Central memory CD4-positive, alpha-beta T cell (primary cell): ENCODE data around the gene KISS1.
A peak's percentile ranks its signal among the peaks of the same experiment; 100 is the strongest.

Source experiments
- DNase-seq: peaks from one replicate; pipeline ENCODE4 v3.0.0; 2022

Gene KISS1

GRCh38 chr1:204153667-204154066 lies 42.6 kb downstream of the KISS1 start:
- no peak for DNase-seq

DNA sequence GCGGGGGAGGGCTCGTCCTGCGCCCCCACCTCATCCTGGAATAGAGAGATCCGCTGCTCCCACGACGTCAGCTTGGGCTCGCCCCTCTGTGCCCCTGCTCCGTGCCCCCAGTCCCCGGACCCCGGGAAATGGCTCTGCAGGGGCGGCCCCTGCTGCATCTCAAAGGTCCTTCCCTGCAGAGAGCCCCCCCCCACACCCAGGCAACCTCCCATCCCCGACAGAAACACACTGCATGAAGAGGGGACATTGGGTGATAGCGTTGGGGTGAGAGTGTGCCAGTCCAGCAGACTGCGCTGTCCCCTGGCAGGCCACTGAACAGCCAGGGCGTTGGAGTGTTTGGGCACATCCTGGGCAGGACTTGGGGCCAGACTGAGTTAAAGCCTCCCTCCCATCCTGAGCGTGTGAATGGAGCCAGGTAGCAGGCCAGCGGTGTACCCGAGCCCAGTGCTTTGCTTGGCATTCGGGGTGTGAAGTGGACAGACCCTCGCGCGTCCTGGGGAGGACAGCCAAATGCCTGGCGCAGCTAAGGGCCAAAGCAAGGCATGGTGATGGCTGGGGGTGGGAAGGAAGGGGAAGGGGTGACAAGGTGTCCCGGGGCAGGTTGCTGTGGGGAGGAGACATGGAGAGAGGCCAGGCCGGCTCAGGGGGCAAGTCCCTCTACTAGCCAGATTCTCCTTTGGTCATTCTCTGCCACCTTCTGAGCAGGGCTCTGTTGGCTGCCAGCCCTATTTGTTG lies 43.8 kb downstream of the KISS1 start:
- DNase-seq, result no peak

DNA sequence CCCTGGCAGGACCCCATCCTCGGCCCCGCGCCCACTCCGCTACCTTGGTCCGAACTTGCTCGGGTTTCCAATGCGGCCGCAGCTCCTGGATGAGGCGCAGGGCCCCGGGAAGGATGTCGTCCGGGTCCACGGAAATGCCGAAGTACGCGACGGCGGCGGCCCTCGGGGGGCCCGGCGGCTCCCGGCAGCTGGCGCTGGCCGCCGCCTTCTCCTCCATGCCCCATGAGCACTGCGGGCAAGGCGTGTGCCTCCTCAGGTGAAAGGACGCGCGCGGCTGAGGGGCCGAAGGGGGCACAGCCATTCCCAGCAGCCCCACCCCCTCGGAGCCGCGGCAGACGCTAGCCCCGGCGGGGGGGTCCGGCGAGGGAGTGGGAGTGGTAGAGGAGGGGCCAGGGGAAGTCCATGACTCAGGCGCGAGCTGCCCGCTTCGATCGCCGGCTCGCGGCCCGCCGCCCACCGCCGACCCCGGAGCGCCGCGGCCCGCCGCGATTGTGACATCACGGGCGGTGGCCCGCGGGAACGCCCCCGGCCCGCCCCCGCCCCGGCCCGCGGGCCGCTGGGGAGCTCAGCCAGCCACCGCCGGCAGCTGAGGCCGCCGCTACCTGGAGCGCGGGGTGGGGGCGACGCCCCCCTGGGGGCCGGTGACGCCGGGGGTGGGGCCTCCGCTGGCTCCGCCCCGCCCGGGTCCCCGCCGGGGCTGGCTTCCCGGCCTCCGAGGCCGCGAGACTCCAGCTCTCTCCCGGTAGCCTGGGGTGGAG lies 44.6 kb downstream of the KISS1 start, which contains the start of gene ETNK2:
ETNK2 (minus strand) TSS at position 493 of the 758 bp plus-strand sequence; CDS start at position 301, 192 bp downstream.
- DNase-seq, result peak; percentile 56

DNA sequence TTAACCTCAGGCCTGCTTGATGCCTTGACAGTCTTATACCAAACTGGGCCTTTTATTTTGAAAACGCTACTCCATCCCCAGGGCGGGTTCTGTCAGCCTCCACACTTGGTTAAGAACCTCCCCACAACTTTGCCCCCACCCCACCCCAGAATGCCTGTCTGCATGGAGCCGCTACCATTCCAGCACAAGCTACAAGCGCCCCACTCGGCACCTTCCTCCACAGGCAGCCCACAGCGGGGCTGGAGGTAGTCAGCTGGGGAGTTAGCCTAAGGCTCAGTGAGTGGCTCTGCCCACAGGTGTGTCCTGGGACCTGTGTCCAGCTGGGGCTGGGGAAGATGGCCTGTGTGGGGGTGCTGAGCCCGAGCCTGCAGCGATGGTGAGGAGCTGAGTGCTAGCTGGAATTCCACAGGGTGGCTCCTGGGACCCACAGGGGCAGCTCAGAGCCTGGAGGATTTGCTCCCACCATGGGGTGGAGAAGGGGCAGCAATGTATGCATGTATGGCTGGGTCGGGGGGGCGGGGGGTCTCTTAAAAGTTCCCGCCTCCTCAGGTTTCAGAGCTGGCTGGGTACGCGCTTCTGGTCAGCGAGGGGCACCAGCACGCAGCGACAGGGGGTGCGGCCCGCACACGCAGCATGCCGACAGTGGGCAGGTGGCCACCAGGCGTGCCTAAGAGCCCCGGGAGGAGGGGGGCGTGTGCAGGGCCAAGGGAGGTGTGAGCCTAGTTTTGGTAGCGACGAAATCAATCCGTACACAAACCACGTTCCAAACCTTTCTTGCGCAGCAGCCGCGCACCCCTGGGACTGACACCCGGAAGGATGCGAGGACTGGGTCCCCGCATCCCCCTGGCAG lies 45.4 kb downstream of the KISS1 start:
- no peak for DNase-seq

- DNase-seq, result no peak
These were observed 46.4 kb downstream of the KISS1 start for GRCh38 chr1:204149635-204150565.

GRCh38 chr1:204149107-204149506 lies 47.2 kb downstream of the KISS1 start:
- DNase-seq, result no peak

- DNase-seq, result no peak
These were observed 48.6 kb downstream of the KISS1 start for GRCh38 chr1:204147406-204148383.

DNA sequence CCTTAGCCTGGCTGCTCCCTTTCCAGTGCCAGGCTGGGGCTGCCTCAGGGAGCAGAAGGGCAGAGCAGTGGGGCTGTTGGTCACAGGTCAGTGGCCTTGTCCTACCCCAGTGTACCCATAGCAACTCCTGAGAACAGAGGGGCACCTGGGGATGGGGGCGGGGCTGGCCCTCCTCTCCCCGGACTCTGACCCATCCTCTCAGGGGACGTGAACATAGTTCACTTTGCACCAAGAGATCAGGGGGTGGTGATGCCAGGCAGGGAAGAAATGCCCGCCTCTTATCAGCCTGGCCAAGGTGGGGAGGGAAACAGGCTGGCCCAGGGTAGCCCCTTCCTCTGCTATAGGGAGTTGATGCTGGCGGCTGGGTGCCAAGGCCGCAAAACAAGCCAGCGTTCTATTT lies 49.3 kb downstream of the KISS1 start:
- no peak for DNase-seq

DNA sequence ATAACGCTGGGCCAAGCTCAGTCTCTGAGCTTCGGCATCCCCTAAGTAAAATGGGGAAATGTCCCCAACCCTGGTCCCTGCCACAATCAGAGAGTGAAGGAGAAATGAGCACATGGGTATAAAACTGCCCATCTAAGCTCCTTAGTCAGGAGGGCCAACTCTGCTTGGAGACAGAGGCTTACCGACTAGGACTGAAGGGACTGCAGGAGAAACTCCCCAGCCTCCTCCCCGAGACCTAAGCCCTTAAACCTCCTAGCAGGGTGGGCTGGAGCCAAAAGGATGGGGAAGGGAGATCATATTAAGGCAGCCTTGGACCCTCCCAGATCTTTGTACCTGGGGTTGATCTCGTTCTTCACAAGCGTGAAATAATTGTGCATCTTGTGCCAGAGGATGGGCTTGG lies 50.0 kb downstream of the KISS1 start:
- DNase-seq, result no peak

- DNase-seq, result no peak
These were observed 51.2 kb downstream of the KISS1 start for GRCh38 chr1:204145033-204145504.

DNA sequence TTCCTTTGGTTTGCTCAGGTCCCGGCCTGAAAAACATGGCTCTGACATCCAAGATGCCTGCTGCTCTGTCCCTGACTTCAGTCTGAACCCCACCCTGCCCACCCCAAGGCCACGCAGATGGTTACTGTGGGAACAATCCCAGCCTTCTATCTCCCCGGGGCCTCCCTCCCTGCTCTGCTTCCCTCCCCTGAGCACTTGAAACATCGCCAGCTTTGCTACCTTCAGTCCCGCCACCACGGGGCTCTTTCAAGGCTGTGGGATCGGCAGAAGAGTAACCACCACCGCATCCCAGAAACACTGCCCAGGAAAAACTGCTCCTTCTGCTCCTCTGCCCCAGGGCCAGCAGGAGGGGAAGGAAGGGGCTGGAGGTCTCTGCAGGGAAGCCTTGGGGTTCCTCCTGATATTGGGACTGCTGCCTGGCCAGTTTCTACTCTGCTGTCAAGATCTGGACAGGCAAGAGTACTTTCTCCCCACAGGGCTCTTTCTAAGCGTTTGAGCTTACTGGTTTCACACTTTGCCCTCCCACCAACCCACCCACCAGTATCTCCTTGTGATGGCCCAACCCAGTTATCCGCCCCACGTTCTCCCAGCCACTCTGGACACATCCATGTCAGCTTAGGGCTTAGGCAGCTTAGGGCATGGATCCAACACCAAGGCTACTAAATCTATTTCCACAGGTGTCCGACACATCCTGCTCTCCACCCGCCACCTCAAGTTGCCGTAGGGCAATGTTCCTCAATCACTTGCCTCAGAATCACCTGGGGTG lies 52.8 kb downstream of the KISS1 start:
- no peak for DNase-seq

DNA sequence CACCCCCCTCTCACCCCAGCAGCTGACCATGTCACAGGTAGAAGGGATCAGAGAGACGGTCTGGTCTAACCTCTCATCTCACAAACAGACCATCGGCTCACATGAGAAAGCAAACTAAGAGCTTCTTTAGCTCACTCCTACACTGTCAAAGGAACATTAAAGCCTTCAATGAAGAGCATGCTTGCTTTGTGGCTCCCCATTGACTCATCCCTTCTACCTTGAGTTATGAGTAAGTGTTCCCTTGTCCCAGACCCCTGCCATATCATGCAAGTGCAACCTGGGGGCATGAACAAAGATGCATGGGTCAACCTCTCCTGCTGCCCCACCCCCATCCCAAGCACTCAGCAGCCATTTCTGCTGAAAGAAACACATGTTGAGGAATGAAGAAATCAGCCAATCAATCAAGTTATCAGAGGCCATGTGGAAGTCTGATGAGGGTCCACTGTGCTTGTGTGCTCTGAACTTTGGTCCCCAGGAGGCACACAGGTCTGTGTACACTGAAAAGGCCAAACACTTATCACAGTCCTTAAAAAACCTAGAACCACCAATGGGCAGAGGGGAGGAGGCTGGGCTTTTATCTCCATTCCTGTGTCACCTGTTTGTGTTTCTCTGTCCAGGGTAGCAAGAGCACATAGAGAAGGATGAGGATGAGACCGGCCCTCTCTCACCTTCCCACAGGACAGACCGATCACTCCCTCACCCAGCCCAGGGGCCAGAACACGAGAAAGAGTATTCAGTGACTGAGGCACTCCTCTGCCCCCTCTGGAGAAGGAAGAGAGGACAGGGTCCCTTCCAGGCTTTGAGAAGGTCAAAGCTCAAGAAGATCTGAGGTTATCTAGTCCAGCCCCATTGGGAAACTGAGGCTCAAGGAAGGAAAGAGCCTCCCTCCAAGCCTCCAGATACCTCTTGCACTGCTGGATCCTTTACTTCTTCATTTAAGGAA lies 54.0 kb downstream of the KISS1 start:
- no peak for DNase-seq

- DNase-seq, result no peak
These were observed 55.2 kb downstream of the KISS1 start for GRCh38 chr1:204141131-204141530.
